ENCODE data around the gene ABHD5. TPM values are rescaled to one million over a fixed set of nuclear protein-coding genes. Genes with fewer than 3 reads are reported as not detected.
A peak's percentile ranks its signal among the peaks of the same experiment; 100 is the strongest.

Gene ABHD5
- total and polyA plus RNA-seq, 2 of the 13 experiments (the other 11 are each of a cell fraction or from before 2014, with no cell fraction given), result 4.5 to 13.3 TPM

- no peak for TF ChIP-seq SKIL (CRISPR knock-in tag; IDR thresholded peaks at IDR 0.05; ENCODE audit: borderline replicate concordance)
Measured at GRCh38 chr3:43771610-43772009, 80.9 kb downstream of the ABHD5 start (continued).

GRCh38 chr3:43773273-43774094 lies 82.7 kb downstream of the ABHD5 start:
- Histone ChIP-seq H3K79me2 (ENCODE audit: insufficient read depth, low read length) (no peaks in the 10 kb centered on the region), H4K20me1 (ENCODE audit: insufficient read depth, low read length) (no peaks in the 10 kb centered on the region), H3K4me1 (ENCODE audit: insufficient read depth, low read length) (peaks cover 14% of the 10 kb centered on the region), H3K9me3 (ENCODE audit: low read length) (no peaks in the 10 kb centered on the region), H3K4me3 (replicated peaks in 1 of 3; ENCODE audit: insufficient read depth in 1 of 3, low read depth in 2 of 3, low read length in 3 of 3) (no peak overlapping the region), H3K4me2 (ENCODE audit: low read depth, low read length) (peak overlapping the region; percentile 35; the same call in 1 of the 2 replicates), H3K9ac (ENCODE audit: insufficient read depth, low read depth, low read length) (no peak overlapping the region), H2AFZ (ENCODE audit: low read length) (no peak overlapping the region), H3K27ac (ENCODE audit: extremely low read length, insufficient read depth, low read length) (no peak overlapping the region), H3K27me3 (ENCODE audit: control insufficient read depth in 1 of 2, insufficient read depth in 2 of 2, low read length in 2 of 2) (peaks cover 0 to 13% of the 10 kb centered on the region in 2 experiments; a peak in 2 of 5 replicates), H3K36me3 (replicated peaks in 1 of 2; ENCODE audit: control insufficient read depth in 1 of 2, insufficient read depth in 2 of 2, low read length in 2 of 2) (no peaks in the 10 kb centered on the region)
- DNase-seq (ENCODE audit: low spot score) (peak; percentile 18), ATAC-seq (peak; percentile 70), FAIRE-seq (no peak)
- TF ChIP-seq HCFC1 (IDR thresholded peaks at IDR 0.05; ENCODE audit: low read depth, low read length) (no peak), ZNF296 (CRISPR knock-in tag; conservative IDR thresholded peaks at IDR 0.05) (no peak), NFE2 (CRISPR knock-in tag; IDR thresholded peaks at IDR 0.05) (peak; percentile 78; the same call in 1 of the 2 replicates), NPAS2 (CRISPR knock-in tag; IDR thresholded peaks at IDR 0.05; ENCODE audit: borderline replicate concordance) (no peak), CREM (IDR thresholded peaks at IDR 0.05) (no peak), CREM (CRISPR knock-in tag; IDR thresholded peaks at IDR 0.05) (no peak), NFE2L2 (IDR thresholded peaks at IDR 0.05; ENCODE audit: low read length) (peak; percentile 76), PBX2 (CRISPR knock-in tag; IDR thresholded peaks at IDR 0.05) (no peak), CREB1 (IDR thresholded peaks at IDR 0.05) (0 out of 2 replicates have a peak, but pooled peaks have one; percentile 24), CREB1 (CRISPR knock-in tag; IDR thresholded peaks at IDR 0.05) (no peak), KLF16 (CRISPR knock-in tag; IDR thresholded peaks at IDR 0.05) (no peak)
- in situ Hi-C loops (cut with HindIII; ENCODE audit: extremely low pct_ligation_motif_present, low pct_unique_long_range_greater_than_20kb), result no loop called here
- POLR2A ChIA-PET, result no interaction called here
- intact Hi-C loops (cut with micrococcal nuclease; ENCODE audit: unreplicated experiment), result no loop called here
- WGBS (ENCODE audit: low lambda C conversion rate), result 24% methylated on average over 7 of the region's 10 CpGs
- CTCF ChIA-PET (ENCODE audit: low intra/inter-chr PET ratio, low total read pairs), result no interaction called here
- no TSS peak for BruUV-seq (replicated peaks)

All from HepG2 (cell line).